Endothelial cell of umbilical vein (primary cell): ENCODE results near the gene RNLS. TPM values are rescaled to one million over a fixed set of nuclear protein-coding genes. Genes with fewer than 3 reads are reported as not detected.

Experiments used
- BruUV-seq: library from RNA; stranded (reverse); fragments of 400-500 nt; replicated peaks from 2 replicates; lab custom pipeline; 2021; lab: Mats Ljungman, UMichigan
- CTCF ChIA-PET: fragments of 300-600, 350-600 bp; sonication (Branson Sonifier 250); formaldehyde crosslinking; loops from one replicate; lab custom pipeline; 2021; ENCODE audit warnings: antibody characterized with exemption, inconsistent platforms; lab: Charles Lee
- POLR2A ChIA-PET: fragments of 300-600, 350-600 bp; sonication (Branson Sonifier 250); formaldehyde crosslinking; loops from one replicate; lab custom pipeline; 2021; ENCODE audit warnings: antibody characterized with exemption, inconsistent platforms; lab: Charles Lee
- DNase-seq: peaks from one replicate; pipeline ENCODE4 v3.0.0-alpha.2; 2011; ENCODE audit warnings: low read depth, low spot score
- FAIRE-seq: peaks from 2 replicates; lab custom pipeline; 2011; peaks lifted over from hg19 to GRCh38; lab: Jason Lieb, UNC
- H2AFZ ChIP-seq: 2 replicates; pipeline ENCODE4 v1.6.0; 2012; ENCODE audit warnings: low read depth, low read length, control low read depth, inconsistent platforms
- H3K27ac ChIP-seq: 2 replicates; pipeline ENCODE4 v1.5.1; 2011; ENCODE audit warnings: low read depth, mild to moderate bottlenecking, control low read depth, low read length, moderate library complexity; ENCODE audit not compliant: insufficient read depth
- H3K27me3 ChIP-seq, 2 experiments: 2 replicates each; pipeline versions ENCODE4 v1.6.0 to v1.6.1; 2011; ENCODE audit warnings: low read length in 2 of 2, mixed read lengths in 1 of 2; ENCODE audit not compliant: control insufficient read depth in 2 of 2, insufficient read depth in 2 of 2
- H3K36me3 ChIP-seq, 2 experiments: 2 replicates in 1 of 2; 3 replicates in 1 of 2; pipeline ENCODE4 v1.5.1; 2011; ENCODE audit warnings: low read length in 2 of 2, mild to moderate bottlenecking in 1 of 2, moderate library complexity in 1 of 2; ENCODE audit not compliant: control insufficient read depth in 2 of 2, insufficient read depth in 2 of 2; ENCODE audit errors: extremely low read depth in 1 of 2
- H3K4me1 ChIP-seq: 3 replicates; pipeline ENCODE4 v1.5.1; 2011; ENCODE audit warnings: mild to moderate bottlenecking, low read length; ENCODE audit not compliant: control insufficient read depth, insufficient read depth; ENCODE audit errors: extremely low read depth
- H3K4me2 ChIP-seq: 2 replicates; pipeline ENCODE4 v1.6.1; 2011; ENCODE audit warnings: low read length, control low read depth, mixed read lengths; ENCODE audit not compliant: insufficient read depth
- H3K4me3 ChIP-seq, 3 experiments: fragments of 200-600 bp in 1 of 3; sonication (generic), shearing (Covaris generic) in 1 of 3; replicated peaks in 1 of 3; 2 replicates each; pipeline ENCODE4 v1.5.1; 2011 to 2016; ENCODE audit warnings: control low read depth in 3 of 3, low read length in 3 of 3, mild to moderate bottlenecking in 2 of 3, inconsistent platforms in 1 of 3, low read depth in 1 of 3, moderate library complexity in 1 of 3; ENCODE audit not compliant: insufficient read depth in 1 of 3
- H3K79me2 ChIP-seq: 2 replicates; pipeline ENCODE4 v1.6.0; 2012; ENCODE audit warnings: low read length, inconsistent platforms; ENCODE audit not compliant: control insufficient read depth, insufficient read depth
- H3K9ac ChIP-seq: replicated peaks from 2 replicates; pipeline ENCODE3; 2011; ENCODE audit warnings: low read length, control low read depth; ENCODE audit not compliant: insufficient read depth; ENCODE audit errors: extremely low read depth
- H3K9me1 ChIP-seq: replicated peaks from 3 replicates; pipeline ENCODE4 v1.6.0; 2011; ENCODE audit warnings: mild to moderate bottlenecking, low read length; ENCODE audit not compliant: control insufficient read depth, insufficient read depth; ENCODE audit errors: extremely low read depth
- H3K9me3 ChIP-seq: replicated peaks from 2 replicates; pipeline ENCODE4 v1.5.1; 2012; ENCODE audit warnings: low read length, inconsistent platforms; ENCODE audit not compliant: control insufficient read depth, insufficient read depth
- H4K20me1 ChIP-seq: replicated peaks from 2 replicates; pipeline ENCODE3; 2011; ENCODE audit warnings: mild to moderate bottlenecking, low read length; ENCODE audit not compliant: control insufficient read depth, insufficient read depth; ENCODE audit errors: extremely low read depth
- EZH2 ChIP-seq: IDR thresholded peaks from 2 replicates; pipeline ENCODE4 v1.6.1; 2012; ENCODE audit warnings: borderline replicate concordance, low read depth, mild to moderate bottlenecking, moderate library complexity, low read length, inconsistent platforms; ENCODE audit not compliant: severe bottlenecking
- MYC ChIP-seq: IDR thresholded peaks from one replicate; pipeline ENCODE4 v1.6.1; 2011; ENCODE audit warnings: mild to moderate bottlenecking, low read depth, low read length
- POLR2A ChIP-seq: IDR thresholded peaks from 2 replicates; pipeline ENCODE4 v1.6.1; 2012; ENCODE audit warnings: low read depth, mild to moderate bottlenecking, control low read depth, low read length
- POLR2AphosphoS5 ChIP-seq: IDR thresholded peaks from 2 replicates; pipeline ENCODE4 v1.6.1; 2012; ENCODE audit warnings: low read depth, mild to moderate bottlenecking, control low read depth, low read length, moderate library complexity; ENCODE audit not compliant: insufficient read depth
- dilution Hi-C: fragments of 300-500 bp; cut with MboI; formaldehyde crosslinking; loops from one replicate; pipeline ENCODE4 v1.15.0; 2019; ENCODE audit warnings: low sequenced_read_pairs; ENCODE audit not compliant: extremely low pct_ligation_motif_present
- intact Hi-C: fragments of 100-400 bp; cut with micrococcal nuclease; formaldehyde crosslinking; loops from one replicate; pipeline ENCODE4 v1.10.0; 2022
- polyA plus RNA-seq, 4 experiments: library from polyadenylated mRNA; depleted of rRNA in 3 of 4; stranded (reverse) in 3 of 4; unstranded in 1 of 4; fragments of >200 nt; gene quantifications; 2 replicates each; pipeline versions ENCODE4 v1.2.1 to v1.2.3, GENCODE V29; 2011 to 2012; ENCODE audit warnings: missing spikeins in 1 of 4
- total RNA-seq: library from RNA; stranded (reverse); gene quantifications from 2 replicates; pipeline ENCODE4 v1.2.3, GENCODE V29; 2021
- TF ChIP-seq, protein P1 (sequence below): IDR thresholded peaks from 2 replicates; pipeline ENCODE4 v1.6.1; 2011; ENCODE audit not compliant: insufficient read depth, insufficient read length

The RNLS gene
- total and polyA plus RNA-seq, 2 donors (not counting 3 experiments of a cell fraction or from before 2014, with no cell fraction given), result 2.5 to 4.6 TPM

GRCh38 chr10:88512599-88512998 is 70.5 kb downstream of the RNLS start:
- Histone ChIP-seq H3K27me3 (no peaks in the 10 kb centered on the region), H2AFZ (no peak overlapping the region), H3K9ac (no peak overlapping the region), H3K4me1 (no peaks in the 10 kb centered on the region), H3K9me1 (no peaks in the 10 kb centered on the region), H3K4me3 (no peak overlapping the region), H3K27ac (no peak overlapping the region), H3K36me3 (no peaks in the 10 kb centered on the region), H4K20me1 (no peaks in the 10 kb centered on the region), H3K4me2 (no peak overlapping the region), H3K9me3 (no peaks in the 10 kb centered on the region), H3K79me2 (no peaks in the 10 kb centered on the region)
- CTCF ChIA-PET, result no interaction called here
- POLR2A ChIA-PET, result no interaction called here
- intact Hi-C loops, result no loop called here
- no TSS peak for BruUV-seq
- dilution Hi-C loops, result no loop called here
- no peak for TF ChIP-seq MYC
- no peak for TF ChIP-seq EZH2
- TF ChIP-seq, protein P1, sequence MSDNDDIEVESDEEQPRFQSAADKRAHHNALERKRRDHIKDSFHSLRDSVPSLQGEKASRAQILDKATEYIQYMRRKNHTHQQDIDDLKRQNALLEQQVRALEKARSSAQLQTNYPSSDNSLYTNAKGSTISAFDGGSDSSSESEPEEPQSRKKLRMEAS, result no peak
- no peak for DNase-seq
- no peak for FAIRE-seq

GRCh38 chr10:88508796-88509195 is 74.3 kb downstream of the RNLS start:
- H3K9ac ChIP-seq, result no peak overlapping the region
- no peaks in the 10 kb centered on the region for H3K9me1 ChIP-seq
- H3K9me3 ChIP-seq, result no peaks in the 10 kb centered on the region
- intact Hi-C loops (no loop called here), dilution Hi-C loops (no loop called here)
- H3K4me2 ChIP-seq, result no peak overlapping the region
- TF ChIP-seq EZH2 (no peak), POLR2AphosphoS5 (no peak), POLR2A (no peak)
- H3K4me3 ChIP-seq, result no peak overlapping the region
- ChIA-PET CTCF (no interaction called here), POLR2A (no interaction called here)
- no peaks in the 10 kb centered on the region for H3K27me3 ChIP-seq
- no peaks in the 10 kb centered on the region for H3K36me3 ChIP-seq
- no peak overlapping the region for H2AFZ ChIP-seq
- no peaks in the 10 kb centered on the region for H4K20me1 ChIP-seq
- no peaks in the 10 kb centered on the region for H3K79me2 ChIP-seq
- BruUV-seq, result no TSS peak
- H3K4me1 ChIP-seq, result no peaks in the 10 kb centered on the region
- no peak overlapping the region for H3K27ac ChIP-seq
- FAIRE-seq (no peak), DNase-seq (no peak)
